ENCODE data around the gene LGI1. TPM values are rescaled to one million over a fixed set of nuclear protein-coding genes. Genes with fewer than 3 reads are reported as not detected.

Gene LGI1
- total RNA-seq, 6 experiments from 2014 or later, result not detected

GRCh38 chr10:93768892-93769291 lies 11.2 kb downstream of the LGI1 start:
- no peaks in the 10 kb centered on the region for H3K9me3 Mint-ChIP-seq

GRCh38 chr10:93771354-93771753 lies 13.6 kb downstream of the LGI1 start:
- Mint-ChIP-seq H3K27ac (no peak overlapping the region), H3K27me3 (ENCODE audit: insufficient read depth) (peaks cover 24% of the 10 kb centered on the region)
- TF ChIP-seq CTCF (IDR thresholded peaks at IDR 0.05), result no peak

More at GRCh38 chr10:93768892-93769291, 11.2 kb downstream of the LGI1 start:
- H3K27me3 Mint-ChIP-seq (ENCODE audit: insufficient read depth), result peaks cover 26% of the 10 kb centered on the region
- H3K36me3 Mint-ChIP-seq (ENCODE audit: low read depth), result no peaks in the 10 kb centered on the region
- no peaks in the 10 kb centered on the region for H3K4me1 Mint-ChIP-seq (ENCODE audit: low read depth)
- DNase-seq, result no peak
- TF ChIP-seq CTCF (IDR thresholded peaks at IDR 0.05), result no peak
- no peak overlapping the region for H3K4me3 Mint-ChIP-seq
- H3K27ac Mint-ChIP-seq, result no peak overlapping the region

GRCh38 chr10:93773120-93773519 lies 15.4 kb downstream of the LGI1 start:
- H3K4me3 Mint-ChIP-seq, result no peak overlapping the region
- no peaks in the 10 kb centered on the region for H3K36me3 Mint-ChIP-seq (ENCODE audit: low read depth)
- H3K27ac Mint-ChIP-seq, result no peak overlapping the region
- H3K4me1 Mint-ChIP-seq (ENCODE audit: low read depth), result 0 out of 2 replicates have a peak, but pooled peaks cover 7% of the 10 kb centered on the region
- no peak for DNase-seq
- no peaks in the 10 kb centered on the region for H3K9me3 Mint-ChIP-seq
- peaks cover 24% of the 10 kb centered on the region for H3K27me3 Mint-ChIP-seq (ENCODE audit: insufficient read depth)
- no peak for TF ChIP-seq CTCF (IDR thresholded peaks at IDR 0.05)

More at GRCh38 chr10:93771354-93771753, 13.6 kb downstream of the LGI1 start:
- Mint-ChIP-seq H3K4me1 (ENCODE audit: low read depth) (no peaks in the 10 kb centered on the region), H3K4me3 (no peak overlapping the region), H3K9me3 (no peaks in the 10 kb centered on the region), H3K36me3 (ENCODE audit: low read depth) (no peaks in the 10 kb centered on the region)
- no peak for DNase-seq

- Mint-ChIP-seq H3K9me3 (no peaks in the 10 kb centered on the region), H3K4me1 (ENCODE audit: low read depth) (0 out of 2 replicates have a peak, but pooled peaks cover 7% of the 10 kb centered on the region), H3K36me3 (ENCODE audit: low read depth) (no peaks in the 10 kb centered on the region), H3K4me3 (no peak overlapping the region), H3K27me3 (ENCODE audit: insufficient read depth) (peaks cover 27% of the 10 kb centered on the region), H3K27ac (no peak overlapping the region)
- DNase-seq, result no peak
- no peak for TF ChIP-seq CTCF (IDR thresholded peaks at IDR 0.05)
These were observed 16.0 kb downstream of the LGI1 start for GRCh38 chr10:93773705-93774104.

GRCh38 chr10:93775356-93775755 lies 17.6 kb downstream of the LGI1 start:
- H3K4me1 Mint-ChIP-seq (ENCODE audit: low read depth), result 0 out of 2 replicates have a peak, but pooled peaks cover 7% of the 10 kb centered on the region
- TF ChIP-seq CTCF (IDR thresholded peaks at IDR 0.05), result no peak
- H3K36me3 Mint-ChIP-seq (ENCODE audit: low read depth), result no peaks in the 10 kb centered on the region
- no peak for DNase-seq
- H3K4me3 Mint-ChIP-seq, result no peak overlapping the region
- no peaks in the 10 kb centered on the region for H3K9me3 Mint-ChIP-seq
- peaks cover 18% of the 10 kb centered on the region for H3K27me3 Mint-ChIP-seq (ENCODE audit: insufficient read depth)
- H3K27ac Mint-ChIP-seq, result no peak overlapping the region

- DNase-seq, result no peak
- no peak for TF ChIP-seq CTCF (IDR thresholded peaks at IDR 0.05)
- Mint-ChIP-seq H3K27me3 (ENCODE audit: insufficient read depth) (peaks cover 19% of the 10 kb centered on the region), H3K4me3 (no peak overlapping the region), H3K36me3 (ENCODE audit: low read depth) (no peaks in the 10 kb centered on the region), H3K9me3 (no peaks in the 10 kb centered on the region), H3K4me1 (ENCODE audit: low read depth) (0 out of 2 replicates have a peak, but pooled peaks cover 7% of the 10 kb centered on the region), H3K27ac (no peak overlapping the region)
These were observed 19.4 kb downstream of the LGI1 start for GRCh38 chr10:93777092-93777491.

Measured in HFFc6 (cell line).